DOHH2 (cell line): Measurements from ENCODE around the gene TBC1D22A.

Source experiments
- EZH2phosphoT487 ChIP-seq: fragments of 200-600 bp; sonication (generic); IDR thresholded peaks from 2 replicates; pipeline ENCODE4 v1.6.1; 2017; ENCODE audit warnings: borderline replicate concordance, mild to moderate bottlenecking, antibody characterized with exemption, low read length, moderate library complexity, mixed read lengths
- TF ChIP-seq, protein P1 (sequence below): fragments of 200-600 bp; sonication (generic); IDR thresholded peaks from one replicate; pipeline ENCODE4 v1.5.1; 2014; ENCODE audit warnings: antibody characterized with exemption, mild to moderate bottlenecking, low read depth, low read length; ENCODE audit not compliant: poor library complexity, severe bottlenecking

DNA sequence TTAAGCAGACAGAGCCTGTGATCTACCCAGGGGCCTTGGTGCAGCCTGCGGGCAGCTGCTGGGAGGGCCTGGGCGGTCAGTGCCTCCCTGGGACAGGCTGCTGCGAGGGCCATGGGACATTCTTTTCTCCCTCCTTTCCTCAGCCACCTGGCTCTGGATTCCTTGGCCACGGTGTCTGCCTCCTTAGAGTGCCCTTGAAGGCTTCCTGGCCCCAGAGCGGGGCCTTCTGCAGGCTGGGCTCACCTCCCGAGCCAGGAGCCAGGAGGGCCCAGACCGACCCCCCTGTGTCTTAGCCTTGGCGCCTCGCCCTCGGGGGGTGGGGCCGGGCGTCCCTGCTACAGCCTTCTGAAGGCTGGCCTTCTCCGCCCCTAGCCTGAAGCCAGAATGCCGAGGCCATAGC, 231.2 kb downstream of the TBC1D22A start:
- TF ChIP-seq, protein P1, sequence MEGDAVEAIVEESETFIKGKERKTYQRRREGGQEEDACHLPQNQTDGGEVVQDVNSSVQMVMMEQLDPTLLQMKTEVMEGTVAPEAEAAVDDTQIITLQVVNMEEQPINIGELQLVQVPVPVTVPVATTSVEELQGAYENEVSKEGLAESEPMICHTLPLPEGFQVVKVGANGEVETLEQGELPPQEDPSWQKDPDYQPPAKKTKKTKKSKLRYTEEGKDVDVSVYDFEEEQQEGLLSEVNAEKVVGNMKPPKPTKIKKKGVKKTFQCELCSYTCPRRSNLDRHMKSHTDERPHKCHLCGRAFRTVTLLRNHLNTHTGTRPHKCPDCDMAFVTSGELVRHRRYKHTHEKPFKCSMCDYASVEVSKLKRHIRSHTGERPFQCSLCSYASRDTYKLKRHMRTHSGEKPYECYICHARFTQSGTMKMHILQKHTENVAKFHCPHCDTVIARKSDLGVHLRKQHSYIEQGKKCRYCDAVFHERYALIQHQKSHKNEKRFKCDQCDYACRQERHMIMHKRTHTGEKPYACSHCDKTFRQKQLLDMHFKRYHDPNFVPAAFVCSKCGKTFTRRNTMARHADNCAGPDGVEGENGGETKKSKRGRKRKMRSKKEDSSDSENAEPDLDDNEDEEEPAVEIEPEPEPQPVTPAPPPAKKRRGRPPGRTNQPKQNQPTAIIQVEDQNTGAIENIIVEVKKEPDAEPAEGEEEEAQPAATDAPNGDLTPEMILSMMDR: no peak
- TF ChIP-seq EZH2phosphoT487: no peak
